Uterus (tissue), 2 donors: ENCODE measurements around the gene RPL19.

ENCODE experiments used
- POLR2A ChIP-seq, 2 donors: fragments of 450-650 bp; IDR thresholded peaks; one replicate each; pipeline ENCODE4 v1.6.1; 2016; ENCODE audit warnings: antibody characterized with exemption in 2 of 2, mild to moderate bottlenecking in 1 of 2, moderate library complexity in 1 of 2
- TF ChIP-seq, protein P1 (sequence below), 4 experiments: fragments of 200-600 bp in 2 of 4; fragments of 450-650 bp in 2 of 4; sonication (generic) in 2 of 4; IDR thresholded peaks; one replicate each; pipeline ENCODE4 v1.5.1; 2016 to 2019; ENCODE audit warnings: antibody characterized with exemption in 4 of 4, mild to moderate bottlenecking in 2 of 4, moderate library complexity in 1 of 4

DNA sequence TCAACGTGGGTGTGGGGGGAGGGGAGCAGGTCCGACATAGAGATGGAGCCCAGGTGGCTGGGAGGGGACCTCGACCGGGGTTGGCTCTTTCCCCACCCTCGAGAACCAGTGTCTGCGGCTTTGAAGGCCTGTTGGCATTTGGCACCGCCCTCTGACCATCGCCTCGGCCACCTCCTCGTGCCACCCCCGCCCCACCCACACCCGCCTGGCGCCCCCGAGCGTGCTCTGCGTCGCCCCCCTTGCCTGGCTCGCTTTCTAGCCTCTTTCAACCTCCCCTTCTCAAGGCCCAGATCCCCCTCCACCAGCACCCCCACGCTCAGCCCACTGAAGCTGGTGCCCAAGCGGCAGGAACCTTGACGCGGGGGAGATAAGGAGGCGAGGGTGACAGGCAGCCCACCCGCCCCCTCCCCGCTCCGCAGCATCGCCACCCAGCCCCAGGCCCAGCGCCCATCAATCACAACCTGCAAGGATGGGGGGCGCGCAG lies 3.2 kb upstream of the RPL19 start:
- TF ChIP-seq POLR2A (IDR thresholded peaks at IDR 0.05) = no peak
- TF ChIP-seq, protein P1, sequence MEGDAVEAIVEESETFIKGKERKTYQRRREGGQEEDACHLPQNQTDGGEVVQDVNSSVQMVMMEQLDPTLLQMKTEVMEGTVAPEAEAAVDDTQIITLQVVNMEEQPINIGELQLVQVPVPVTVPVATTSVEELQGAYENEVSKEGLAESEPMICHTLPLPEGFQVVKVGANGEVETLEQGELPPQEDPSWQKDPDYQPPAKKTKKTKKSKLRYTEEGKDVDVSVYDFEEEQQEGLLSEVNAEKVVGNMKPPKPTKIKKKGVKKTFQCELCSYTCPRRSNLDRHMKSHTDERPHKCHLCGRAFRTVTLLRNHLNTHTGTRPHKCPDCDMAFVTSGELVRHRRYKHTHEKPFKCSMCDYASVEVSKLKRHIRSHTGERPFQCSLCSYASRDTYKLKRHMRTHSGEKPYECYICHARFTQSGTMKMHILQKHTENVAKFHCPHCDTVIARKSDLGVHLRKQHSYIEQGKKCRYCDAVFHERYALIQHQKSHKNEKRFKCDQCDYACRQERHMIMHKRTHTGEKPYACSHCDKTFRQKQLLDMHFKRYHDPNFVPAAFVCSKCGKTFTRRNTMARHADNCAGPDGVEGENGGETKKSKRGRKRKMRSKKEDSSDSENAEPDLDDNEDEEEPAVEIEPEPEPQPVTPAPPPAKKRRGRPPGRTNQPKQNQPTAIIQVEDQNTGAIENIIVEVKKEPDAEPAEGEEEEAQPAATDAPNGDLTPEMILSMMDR (IDR thresholded peaks at IDR 0.05) = no peak
